ENCODE data around the gene BECN2.

BECN2 gene

GRCh38 chr1:241957692-241958494 lies at the start of gene BECN2:
Gene BECN2 (plus strand): TSS chr1:241957767. CDS start chr1:241957767, 0 bp downstream.
- DNase-seq: no peak

GRCh38 chr1:241916196-241916595 lies 41.4 kb upstream of the BECN2 start:
- DNase-seq: no peak

DNA sequence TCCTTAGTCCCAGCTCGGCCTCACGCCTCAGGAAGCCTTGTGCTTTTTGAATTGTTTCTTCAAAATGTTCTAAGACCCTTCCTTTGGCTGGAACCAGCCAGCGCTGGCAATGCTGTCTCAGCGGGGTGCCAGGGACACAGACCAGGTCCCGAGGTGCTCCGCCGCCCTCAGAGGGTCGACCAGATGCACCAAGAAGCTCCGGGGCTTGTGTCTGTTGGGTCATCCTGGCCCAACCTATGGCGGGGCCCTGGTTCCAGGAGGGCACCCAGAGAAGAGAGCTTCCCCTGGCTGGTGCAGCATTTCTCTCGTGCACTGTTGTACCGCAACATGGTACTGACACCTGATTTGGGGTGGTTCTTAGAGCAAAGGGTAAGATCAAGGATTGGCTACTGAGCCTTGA lies 40.1 kb upstream of the BECN2 start:
- no peak for DNase-seq

- no peak for DNase-seq
Measured at GRCh38 chr1:241918879-241919278, 38.7 kb upstream of the BECN2 start.

- no peak for DNase-seq
Measured at GRCh38 chr1:241924080-241924808, 33.3 kb upstream of the BECN2 start.

GRCh38 chr1:241926141-241926540 lies 31.4 kb upstream of the BECN2 start:
- no peak for DNase-seq

- DNase-seq: no peak
Measured at GRCh38 chr1:241927321-241927720, 30.2 kb upstream of the BECN2 start.

DNA sequence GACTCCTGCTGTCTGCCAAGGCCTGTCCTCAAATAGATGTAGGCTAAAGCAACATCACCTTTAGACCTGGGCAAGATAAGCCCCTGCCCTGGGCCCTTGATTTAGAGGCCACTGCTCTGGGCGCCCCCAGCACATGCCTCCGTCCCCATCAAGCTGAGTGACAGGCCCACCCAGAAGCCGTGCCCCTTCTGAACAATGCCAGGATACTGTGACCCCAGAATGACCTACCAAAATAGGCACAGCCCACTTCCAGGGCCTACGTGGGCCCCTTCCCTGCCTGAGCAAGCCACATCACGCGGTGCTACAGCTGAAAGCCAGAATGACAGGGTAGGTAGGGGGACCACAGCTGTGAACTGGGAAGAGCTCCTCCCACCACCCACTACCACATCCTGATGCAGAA lies 24.7 kb upstream of the BECN2 start:
- DNase-seq: no peak

- DNase-seq: no peak
Measured at GRCh38 chr1:241934201-241934848, 23.2 kb upstream of the BECN2 start.

GRCh38 chr1:241934866-241935265 lies 22.7 kb upstream of the BECN2 start:
- DNase-seq: no peak

- no peak for DNase-seq
Measured at GRCh38 chr1:241939798-241940197, 17.8 kb upstream of the BECN2 start.

DNA sequence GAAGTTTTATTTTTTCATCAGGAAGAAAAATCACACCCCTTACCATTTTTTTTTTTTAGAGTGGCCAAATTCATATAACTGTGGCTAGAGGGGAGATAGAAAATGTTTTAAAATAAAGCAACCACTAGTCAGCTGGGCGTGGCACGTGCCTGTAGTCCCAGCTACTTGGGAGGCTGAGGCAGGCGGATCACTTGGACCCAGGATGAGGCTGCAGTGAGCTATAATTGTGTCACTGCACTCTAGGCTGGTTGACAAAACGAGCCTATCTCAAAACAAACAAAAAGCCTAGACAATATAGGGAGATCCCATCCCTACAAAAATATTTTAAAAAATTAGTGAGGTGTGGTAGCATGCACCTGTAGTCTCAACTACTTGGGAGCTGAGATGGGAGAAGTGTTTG lies 14.8 kb upstream of the BECN2 start:
- no peak for DNase-seq

GRCh38 chr1:241944300-241944699 lies 13.3 kb upstream of the BECN2 start:
- no peak for DNase-seq

GRCh38 chr1:241947354-241947753 lies 10.2 kb upstream of the BECN2 start:
- DNase-seq: no peak

DNA sequence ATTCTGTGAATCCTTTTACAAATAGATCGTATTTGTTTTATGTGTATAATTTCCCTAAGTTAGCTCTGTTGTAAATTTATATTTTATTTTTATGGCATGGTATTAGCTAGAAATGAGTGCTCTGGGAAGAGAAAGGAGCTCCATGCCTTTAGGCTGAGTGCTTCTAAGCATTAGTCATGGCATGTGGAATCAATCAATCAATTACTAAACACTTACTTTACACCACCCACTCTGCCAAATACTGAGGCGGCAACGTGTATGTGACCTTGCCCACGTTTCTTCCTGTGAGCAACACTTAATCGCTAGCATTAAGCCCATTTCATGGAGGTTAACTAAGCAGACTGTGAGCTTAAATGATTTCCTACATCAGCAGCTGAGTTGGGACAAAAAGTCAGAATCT lies 7.2 kb upstream of the BECN2 start:
- no peak for DNase-seq

DNA sequence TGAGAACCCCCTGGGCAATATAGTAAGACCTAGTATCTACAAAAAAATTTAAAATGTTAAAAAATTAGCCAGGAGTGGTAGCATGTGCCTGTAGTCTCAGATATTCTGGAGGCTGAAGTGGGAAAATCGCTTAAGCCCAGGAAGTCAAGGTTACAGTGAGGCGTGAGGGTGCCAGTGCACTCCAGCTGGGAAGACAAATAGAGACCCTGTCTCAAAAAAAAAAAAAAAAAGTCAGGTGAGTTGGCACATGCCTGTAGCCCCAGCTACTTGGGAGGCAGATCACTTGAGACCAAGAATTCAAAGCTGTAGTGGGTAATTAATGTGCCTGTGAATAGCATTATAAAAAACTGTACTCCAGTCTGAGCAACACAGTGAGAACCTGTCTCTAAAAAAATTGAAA lies 4.6 kb downstream of the BECN2 start:
- DNase-seq: no peak

- no peak for DNase-seq
Measured at GRCh38 chr1:241963722-241964121, 6.2 kb downstream of the BECN2 start.

GRCh38 chr1:241964550-241965282 lies 7.1 kb downstream of the BECN2 start:
- no peak for DNase-seq

- DNase-seq: no peak
Measured at GRCh38 chr1:241968611-241969010, 11.0 kb downstream of the BECN2 start.

- DNase-seq: no peak
Measured at GRCh38 chr1:241972703-241973369, 15.3 kb downstream of the BECN2 start.

DNA sequence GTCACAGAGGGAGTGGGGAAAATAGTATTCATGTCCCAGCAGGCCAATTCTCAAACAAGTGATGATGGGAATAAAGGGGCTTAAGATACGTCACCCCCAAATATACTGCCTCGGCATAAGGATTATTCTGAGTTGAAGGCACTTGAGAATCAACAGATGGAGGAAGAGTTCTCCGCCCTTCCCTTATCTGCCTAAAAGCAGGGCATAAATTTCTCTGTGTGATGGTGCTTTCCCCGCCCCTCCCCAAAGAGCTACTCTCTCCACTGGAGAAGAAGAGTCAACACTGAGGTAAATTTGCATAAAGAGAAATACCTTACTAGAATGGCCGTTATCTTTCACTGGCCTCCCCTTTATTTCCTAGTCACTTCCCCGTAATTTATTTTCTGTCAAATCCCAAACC lies 18.7 kb downstream of the BECN2 start:
- no peak for DNase-seq

DNA sequence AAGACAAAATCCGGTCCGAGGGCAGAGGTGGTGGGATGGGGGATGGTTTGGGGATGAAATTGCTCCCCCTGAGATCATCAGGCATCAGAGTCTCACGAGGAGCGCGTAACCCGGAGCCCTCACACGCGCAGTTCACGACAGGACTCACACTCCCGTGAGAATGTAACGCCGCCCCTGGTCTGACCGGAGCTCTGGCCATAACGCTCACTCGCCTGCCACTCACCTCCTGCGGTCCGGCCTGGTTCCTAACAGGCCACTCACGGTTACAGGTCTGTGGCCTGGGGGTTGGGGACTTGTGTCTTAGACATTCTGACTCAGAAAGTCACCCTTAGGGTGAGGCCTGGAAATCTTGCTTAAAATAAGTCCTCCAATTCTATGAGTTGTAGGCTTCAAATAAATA lies 21.5 kb downstream of the BECN2 start:
- DNase-seq: no peak

DNA sequence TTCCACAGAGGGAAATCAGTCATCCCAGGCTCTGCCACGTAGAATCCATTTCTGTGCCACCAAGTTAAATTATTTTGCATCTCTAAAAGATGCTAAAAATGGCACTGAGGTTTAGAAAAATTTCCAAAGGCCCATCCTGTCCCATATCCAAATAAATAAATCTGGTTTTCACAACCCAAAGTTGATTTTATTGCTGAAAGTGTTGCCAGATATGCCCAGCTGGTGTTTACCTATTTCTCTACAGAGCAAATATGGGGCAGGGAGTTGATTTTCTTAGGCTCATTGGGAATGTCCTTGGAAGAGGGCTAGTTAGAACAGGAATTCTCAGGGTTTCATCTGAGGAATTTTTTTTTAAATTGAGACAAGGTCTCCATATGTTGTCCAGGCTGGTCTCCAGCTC lies 22.4 kb downstream of the BECN2 start:
- no peak for DNase-seq
